Upper lobe of left lung (tissue), 6 donors: Measurements from ENCODE around the gene RASGRP4. TPM values are rescaled to one million over a fixed set of nuclear protein-coding genes. Genes with fewer than 3 reads are reported as not detected.

Experiments
- ATAC-seq, 2 donors: fragments of 200-7000 bp; cut with Tn5 transposase; one replicate each; pipeline ENCODE4 v1.9.1; 2022; ENCODE audit warnings: mild to moderate bottlenecking in 2 of 2, moderate library complexity in 2 of 2; ENCODE audit not compliant: low FRiP score in 2 of 2
- DNase-seq, 2 donors: peaks; one replicate each; pipeline ENCODE4 v3.0.0-alpha.2; 2019 to 2020
- H3K27ac ChIP-seq, 4 donors: fragments of 200-600 bp; sonication (generic); one replicate each; pipeline ENCODE4 v1.5.1; 2016 to 2019
- H3K27me3 ChIP-seq, 4 donors: fragments of 200-600 bp; sonication (generic); one replicate each; pipeline ENCODE4 v1.5.1; 2017 to 2019
- H3K36me3 ChIP-seq, 4 donors: fragments of 200-600 bp; sonication (generic); one replicate each; pipeline ENCODE4 v1.5.1; 2016 to 2019
- H3K4me1 ChIP-seq, 4 donors: fragments of 200-600 bp; sonication (generic); one replicate each; pipeline ENCODE4 v1.5.1; 2018 to 2019
- H3K4me3 ChIP-seq, 4 donors: fragments of 200-600 bp; sonication (generic); one replicate each; pipeline ENCODE4 v1.5.1; 2017 to 2019; ENCODE audit warnings: mild to moderate bottlenecking in 2 of 4, moderate library complexity in 1 of 4
- H3K9me3 ChIP-seq, 4 donors: fragments of 200-600 bp; sonication (generic); one replicate each; pipeline ENCODE4 v1.5.1; 2018 to 2019
- EP300 ChIP-seq, 4 donors: sonication (generic); formaldehyde crosslinking; IDR thresholded peaks; one replicate each; pipeline ENCODE4 v1.5.1; 2017; ENCODE audit warnings: antibody characterized with exemption in 4 of 4, control low read depth in 2 of 4
- POLR2A ChIP-seq, 4 donors: fragments of 450-650 bp; IDR thresholded peaks; one replicate each; pipeline ENCODE4 v1.5.1; 2016 to 2017; ENCODE audit warnings: antibody characterized with exemption in 4 of 4, mild to moderate bottlenecking in 2 of 4
- POLR2AphosphoS5 ChIP-seq, 2 donors: sonication (generic); formaldehyde crosslinking; IDR thresholded peaks; one replicate each; pipeline ENCODE4 v1.5.1; 2017; ENCODE audit warnings: antibody characterized with exemption in 2 of 2
- WGBS, 2 donors: methylation state at CpG; one replicate each; pipeline ENCODE4 v1.1.5; 2017 to 2018; 5-methylcytosine and 5-hydroxymethylcytosine counted together
- total RNA-seq, 6 donors: library from RNA; depleted of rRNA in 4 of 6; stranded (reverse); fragments of >200 nt in 4 of 6; gene quantifications; one replicate each; pipeline versions ENCODE4 v1.1.0 to v1.2.1, GENCODE V29; 2016 to 2021
- TF ChIP-seq, protein P1 (sequence below), 6 experiments: fragments of 450-650 bp in 4 of 6; fragments of 200-600 bp in 2 of 6; sonication (generic) in 2 of 6; IDR thresholded peaks; one replicate each; pipeline ENCODE4 v1.5.1; 2016 to 2019; ENCODE audit warnings: antibody characterized with exemption in 6 of 6
- donor health status: DM: no; HTN: no; CAD: no; lungs with moderate emphysema.
- donor health status: DM: no; HTN: yes; CAD: no; lungs with severe emphysema.

Gene RASGRP4
- total RNA-seq, 6 donors from 2014 or later: 4.4 to 17.5 (median 12.6) TPM

DNA sequence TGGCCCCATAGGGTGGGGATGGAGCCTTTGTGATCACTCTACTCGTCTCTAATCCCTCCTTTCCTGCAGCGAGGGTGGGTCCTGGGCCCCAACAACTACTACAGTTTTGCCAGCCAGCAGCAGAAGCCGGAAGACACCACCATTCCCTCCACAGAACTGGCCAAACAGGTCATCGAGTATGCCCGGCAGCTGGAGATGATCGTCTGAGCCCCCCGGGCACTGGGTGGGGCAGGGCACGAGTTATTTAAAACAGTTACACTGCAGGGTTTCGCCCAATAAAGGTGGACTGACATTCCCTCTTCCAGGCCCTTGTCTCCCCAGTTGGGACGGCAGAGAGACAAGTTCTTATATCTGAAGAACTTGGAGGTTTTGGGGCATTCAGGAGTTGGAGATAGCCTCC is 42.8 kb downstream of the RASGRP4 start:
- Histone ChIP-seq H3K4me1 (peaks cover 20 to 28% (median 23%) of the 10 kb centered on the region in 4 donors), H3K9me3 (no peaks in the 10 kb centered on the region), H3K27ac (no peak overlapping the region), H3K36me3 (peaks cover 17 to 72% (median 60%) of the 10 kb centered on the region in 4 donors), H3K27me3 (peaks cover 0 to 5% (median 0%) of the 10 kb centered on the region in 4 donors), H3K4me3 (no peak overlapping the region)
- ATAC-seq: no peak
- DNase-seq: no peak
- TF ChIP-seq EP300 (IDR thresholded peaks at IDR 0.05) (no peak), POLR2A (IDR thresholded peaks at IDR 0.05) (no peak), POLR2AphosphoS5 (IDR thresholded peaks at IDR 0.05) (no peak)
- TF ChIP-seq, protein P1, sequence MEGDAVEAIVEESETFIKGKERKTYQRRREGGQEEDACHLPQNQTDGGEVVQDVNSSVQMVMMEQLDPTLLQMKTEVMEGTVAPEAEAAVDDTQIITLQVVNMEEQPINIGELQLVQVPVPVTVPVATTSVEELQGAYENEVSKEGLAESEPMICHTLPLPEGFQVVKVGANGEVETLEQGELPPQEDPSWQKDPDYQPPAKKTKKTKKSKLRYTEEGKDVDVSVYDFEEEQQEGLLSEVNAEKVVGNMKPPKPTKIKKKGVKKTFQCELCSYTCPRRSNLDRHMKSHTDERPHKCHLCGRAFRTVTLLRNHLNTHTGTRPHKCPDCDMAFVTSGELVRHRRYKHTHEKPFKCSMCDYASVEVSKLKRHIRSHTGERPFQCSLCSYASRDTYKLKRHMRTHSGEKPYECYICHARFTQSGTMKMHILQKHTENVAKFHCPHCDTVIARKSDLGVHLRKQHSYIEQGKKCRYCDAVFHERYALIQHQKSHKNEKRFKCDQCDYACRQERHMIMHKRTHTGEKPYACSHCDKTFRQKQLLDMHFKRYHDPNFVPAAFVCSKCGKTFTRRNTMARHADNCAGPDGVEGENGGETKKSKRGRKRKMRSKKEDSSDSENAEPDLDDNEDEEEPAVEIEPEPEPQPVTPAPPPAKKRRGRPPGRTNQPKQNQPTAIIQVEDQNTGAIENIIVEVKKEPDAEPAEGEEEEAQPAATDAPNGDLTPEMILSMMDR (IDR thresholded peaks at IDR 0.05): no peak
- WGBS, 2 donors: 82 to 98% methylated on average over 4 to 10 of the region's 10 CpGs

DNA sequence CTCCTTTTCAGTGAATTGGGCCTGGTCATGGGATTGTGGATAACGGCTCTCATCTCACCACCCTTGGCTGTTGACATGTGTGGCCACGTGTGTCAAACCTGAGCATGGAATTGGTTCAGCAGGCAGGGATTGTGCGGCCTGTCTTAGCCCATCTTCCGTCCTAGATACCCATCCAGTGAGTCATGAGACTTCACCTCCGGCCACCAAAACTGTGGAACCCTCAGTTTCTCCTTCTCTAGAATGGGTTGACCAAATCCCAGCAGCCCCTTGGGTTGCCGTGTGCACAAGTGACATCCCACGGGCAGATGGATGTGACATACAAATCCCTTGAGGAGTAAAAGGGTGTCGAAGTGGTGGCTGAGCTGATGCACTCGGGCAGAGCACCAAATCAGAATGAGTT is 44.9 kb downstream of the RASGRP4 start:
- DNase-seq (no peak), ATAC-seq (no peak)
- Histone ChIP-seq H3K4me1 (peaks cover 10 to 22% (median 13%) of the 10 kb centered on the region in 4 donors), H3K4me3 (no peak overlapping the region), H3K9me3 (no peaks in the 10 kb centered on the region), H3K27me3 (no peaks in the 10 kb centered on the region), H3K27ac (no peak overlapping the region), H3K36me3 (peaks cover 17 to 92% (median 73%) of the 10 kb centered on the region in 4 donors)
- WGBS, 2 donors: 91 to 96% methylated on average over 9 of the region's 9 CpGs
- no peak for TF ChIP-seq POLR2AphosphoS5 (IDR thresholded peaks at IDR 0.05)
- no peak for TF ChIP-seq POLR2A (IDR thresholded peaks at IDR 0.05)
- TF ChIP-seq, protein P1 (IDR thresholded peaks at IDR 0.05): no peak
- TF ChIP-seq EP300 (IDR thresholded peaks at IDR 0.05): no peak

DNA sequence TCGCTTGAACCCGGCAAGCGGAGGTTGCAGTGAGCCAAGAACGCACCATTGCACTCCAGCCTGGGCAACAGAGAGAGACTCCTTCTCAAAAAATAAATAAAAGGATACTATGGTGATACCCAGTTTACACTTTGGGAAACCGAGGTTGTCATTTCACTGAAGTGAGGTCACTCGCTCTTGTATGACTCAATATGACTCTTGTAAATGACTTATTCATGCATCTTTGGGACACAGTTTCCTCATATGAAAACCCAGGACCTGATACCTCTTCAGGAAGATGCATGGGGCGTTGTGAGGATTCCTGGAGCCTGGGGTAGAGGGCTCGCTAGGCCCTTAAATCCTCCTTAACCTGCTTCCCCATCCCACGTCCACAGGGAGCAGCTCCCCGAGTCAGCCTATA is 47.2 kb downstream of the RASGRP4 start:
- TF ChIP-seq EP300 (IDR thresholded peaks at IDR 0.05) (no peak), POLR2A (IDR thresholded peaks at IDR 0.05) (no peak), POLR2AphosphoS5 (IDR thresholded peaks at IDR 0.05) (no peak)
- TF ChIP-seq, protein P1 (IDR thresholded peaks at IDR 0.05): no peak
- Histone ChIP-seq H3K27ac (no peak overlapping the region), H3K9me3 (no peaks in the 10 kb centered on the region), H3K4me1 (peaks cover 20 to 29% (median 21%) of the 10 kb centered on the region in 4 donors), H3K36me3 (peaks cover 17 to 76% (median 65%) of the 10 kb centered on the region in 4 donors), H3K27me3 (no peaks in the 10 kb centered on the region), H3K4me3 (no peak overlapping the region)
- WGBS, 2 donors: 88 to 97% methylated on average over 10 of the region's 10 CpGs
- no peak for ATAC-seq
- DNase-seq: no peak

DNA sequence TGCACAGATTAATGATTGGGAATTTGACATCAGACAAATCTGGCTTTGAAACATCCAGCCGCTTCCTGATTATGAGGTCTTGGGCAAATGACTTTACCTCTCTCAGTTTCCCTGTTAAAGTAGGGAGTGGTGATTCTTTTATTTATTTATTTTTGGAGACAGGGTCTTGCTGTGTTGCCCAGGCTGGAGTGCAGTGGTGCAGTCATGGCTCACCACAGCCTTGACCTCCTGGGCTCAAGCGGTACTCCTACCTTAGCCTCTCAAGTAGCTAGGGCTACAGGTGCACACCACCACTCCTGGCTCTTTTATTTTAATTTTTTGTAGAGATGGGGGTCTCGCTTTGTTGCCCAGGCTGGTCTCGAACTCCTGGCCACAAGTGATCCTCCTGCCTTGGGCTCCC is 49.0 kb downstream of the RASGRP4 start:
- Histone ChIP-seq H3K4me1 (peaks cover 21 to 32% (median 22%) of the 10 kb centered on the region in 4 donors), H3K4me3 (no peak overlapping the region), H3K36me3 (peaks cover 8 to 58% (median 46%) of the 10 kb centered on the region in 4 donors), H3K9me3 (no peaks in the 10 kb centered on the region), H3K27ac (no peak overlapping the region), H3K27me3 (no peaks in the 10 kb centered on the region)
- WGBS, 2 donors: 98% methylated on average over 4 of the region's 4 CpGs
- DNase-seq (no peak), ATAC-seq (no peak)
- TF ChIP-seq POLR2A (IDR thresholded peaks at IDR 0.05): no peak
- TF ChIP-seq, protein P1 (IDR thresholded peaks at IDR 0.05): no peak

DNA sequence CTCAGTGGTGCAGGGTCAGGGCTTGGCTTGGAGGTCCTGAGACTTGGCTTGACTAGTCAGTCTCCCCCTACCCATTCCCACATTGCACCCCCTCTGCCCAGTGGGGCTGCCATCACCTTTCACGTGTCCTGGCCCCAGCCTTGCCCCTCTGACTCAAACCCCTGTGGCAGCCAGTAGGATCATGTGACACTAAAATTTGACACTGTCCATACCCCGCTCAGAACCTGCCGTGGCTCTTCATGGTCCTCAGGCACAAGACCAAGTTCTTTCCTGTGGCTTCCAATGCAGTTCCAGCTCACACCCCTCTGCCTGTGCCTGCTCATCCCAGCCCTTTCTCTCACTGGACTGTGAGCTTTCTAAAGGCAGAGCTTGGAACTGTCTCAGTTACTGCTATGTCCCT is 49.4 kb downstream of the RASGRP4 start:
- DNase-seq: no peak
- TF ChIP-seq, protein P1 (IDR thresholded peaks at IDR 0.05): no peak
- Histone ChIP-seq H3K36me3 (peaks cover 5 to 53% (median 42%) of the 10 kb centered on the region in 4 donors), H3K27ac (no peak overlapping the region), H3K4me1 (peaks cover 21 to 32% (median 22%) of the 10 kb centered on the region in 4 donors), H3K9me3 (no peaks in the 10 kb centered on the region), H3K4me3 (no peak overlapping the region), H3K27me3 (no peaks in the 10 kb centered on the region)
- 87 to 93% methylated on average over 3 of the region's 3 CpGs for WGBS, 2 donors
- no peak for ATAC-seq
